Activated CD4-positive, alpha-beta T cell treated with anti-CD3 and anti-CD28 coated beads for 36 hours (primary cell): ENCODE data around the gene CABLES2. TPM values are rescaled to one million over a fixed set of nuclear protein-coding genes. Genes with fewer than 3 reads are reported as not detected.

Source experiments
- ATAC-seq: fragments of 200-7000 bp; cut with Tn5 transposase; one replicate; pipeline ENCODE4 v1.10.0; 2021; ENCODE audit warnings: mild to moderate bottlenecking, moderate library complexity
- CTCF ChIA-PET: fragments of 350-600 bp; sonication (Branson Sonifier 250); formaldehyde crosslinking; loops from one replicate; lab custom pipeline; 2021; ENCODE audit warnings: antibody characterized with exemption; lab: Charles Lee
- POLR2A ChIA-PET: fragments of 350-600 bp; sonication (Branson Sonifier 250); formaldehyde crosslinking; loops from one replicate; lab custom pipeline; 2021; ENCODE audit warnings: antibody characterized with exemption, inconsistent platforms; lab: Charles Lee
- DNase-seq: peaks from one replicate; pipeline ENCODE4 v3.0.0-alpha.2; 2020
- H3K27ac Mint-ChIP-seq: one replicate; pipeline ENCODE4 v1.8.0; 2021; ENCODE audit warnings: mixed read lengths
- H3K27me3 Mint-ChIP-seq: one replicate; pipeline ENCODE4 v1.8.0; 2021; ENCODE audit warnings: mixed read lengths
- H3K36me3 Mint-ChIP-seq: one replicate; pipeline ENCODE4 v1.8.0; 2021; ENCODE audit warnings: low read depth, mixed read lengths
- H3K4me1 Mint-ChIP-seq: one replicate; pipeline ENCODE4 v1.8.0; 2021; ENCODE audit warnings: mixed read lengths
- H3K4me3 Mint-ChIP-seq: one replicate; pipeline ENCODE4 v1.8.0; 2021; ENCODE audit warnings: mild to moderate bottlenecking, moderate library complexity, mixed read lengths
- H3K9me3 Mint-ChIP-seq: one replicate; pipeline ENCODE4 v1.8.0; 2021; ENCODE audit warnings: low read depth, mixed read lengths
- intact Hi-C, 2 experiments: fragments of 100-400 bp; cut with DNase I in 1 of 2; cut with micrococcal nuclease in 1 of 2; formaldehyde crosslinking; loops; one replicate each; pipeline versions ENCODE4 v1.14.2 to v1.15.1; 2022 to 2024; cut with DNase I, micrococcal nuclease
- total RNA-seq, 2 experiments: library from RNA; stranded (reverse); gene quantifications; one replicate each; pipeline ENCODE4 v1.2.3, GENCODE V29; 2021

The CABLES2 gene
- total RNA-seq, 2 experiments from 2014 or later: 6.4 to 7.6 TPM

- no peak overlapping the region for H3K4me3 Mint-ChIP-seq
- H3K27me3 Mint-ChIP-seq: peaks cover 6% of the 10 kb centered on the region
- DNase-seq (no peak), ATAC-seq (no peak)
- H3K27ac Mint-ChIP-seq: no peak overlapping the region
- H3K36me3 Mint-ChIP-seq: no peaks in the 10 kb centered on the region
- no peaks in the 10 kb centered on the region for H3K4me1 Mint-ChIP-seq
- POLR2A ChIA-PET: no interaction called here
- no peaks in the 10 kb centered on the region for H3K9me3 Mint-ChIP-seq
- CTCF ChIA-PET: no interaction called here
- intact Hi-C loops: no loop called here
These were observed 40.1 kb upstream of the CABLES2 start for GRCh38 chr20:62446888-62447869.

- Mint-ChIP-seq H3K4me3 (no peak overlapping the region), H3K4me1 (no peaks in the 10 kb centered on the region), H3K27ac (no peak overlapping the region), H3K9me3 (no peaks in the 10 kb centered on the region), H3K36me3 (no peaks in the 10 kb centered on the region), H3K27me3 (peaks cover 6% of the 10 kb centered on the region)
- POLR2A ChIA-PET: no interaction called here
- CTCF ChIA-PET: no interaction called here
- DNase-seq (no peak), ATAC-seq (no peak)
- intact Hi-C loops: no loop called here
These were observed 39.4 kb upstream of the CABLES2 start for GRCh38 chr20:62446481-62446880.

- ATAC-seq (no peak), DNase-seq (no peak)
- ChIA-PET POLR2A (interaction anchor here (0.6 kb wide), 1 partner anchor 1164 kb away, joined by 5 read pairs; no protein-coding TSS in a partner anchor), CTCF (no interaction called here)
- intact Hi-C loops: no loop called here
- Mint-ChIP-seq H3K27ac (no peak overlapping the region), H3K4me3 (no peak overlapping the region), H3K9me3 (no peaks in the 10 kb centered on the region), H3K4me1 (no peaks in the 10 kb centered on the region), H3K27me3 (peaks cover 6% of the 10 kb centered on the region), H3K36me3 (no peaks in the 10 kb centered on the region)
These were observed 38.7 kb upstream of the CABLES2 start for GRCh38 chr20:62445553-62446340.

GRCh38 chr20:62444286-62444685 is 37.2 kb upstream of the CABLES2 start:
- Mint-ChIP-seq H3K4me3 (no peak overlapping the region), H3K36me3 (no peaks in the 10 kb centered on the region), H3K9me3 (no peaks in the 10 kb centered on the region), H3K27me3 (peaks cover 8% of the 10 kb centered on the region), H3K27ac (no peak overlapping the region), H3K4me1 (no peaks in the 10 kb centered on the region)
- no peak for DNase-seq
- no peak for ATAC-seq
- intact Hi-C loops: no loop called here
- POLR2A ChIA-PET: no interaction called here
- CTCF ChIA-PET: interaction anchor here (0.7 to 0.8 kb wide), 2 partner anchors 76 to 555 kb away, joined by 3 to 4 read pairs; no protein-coding TSS in a partner anchor

- POLR2A ChIA-PET: no interaction called here
- Mint-ChIP-seq H3K9me3 (no peaks in the 10 kb centered on the region), H3K27me3 (peaks cover 5% of the 10 kb centered on the region), H3K4me1 (no peaks in the 10 kb centered on the region), H3K36me3 (no peaks in the 10 kb centered on the region), H3K27ac (no peak overlapping the region), H3K4me3 (no peak overlapping the region)
- CTCF ChIA-PET: no interaction called here
- ATAC-seq: no peak
- intact Hi-C loops: no loop called here
- no peak for DNase-seq
These were observed 35.0 kb upstream of the CABLES2 start for GRCh38 chr20:62441987-62442539.

- peaks cover 10% of the 10 kb centered on the region for H3K27me3 Mint-ChIP-seq
- no peak for ATAC-seq
- H3K9me3 Mint-ChIP-seq: no peaks in the 10 kb centered on the region
- intact Hi-C loops: no loop called here
- ChIA-PET CTCF (no interaction called here), POLR2A (no interaction called here)
- H3K4me1 Mint-ChIP-seq: no peaks in the 10 kb centered on the region
- H3K36me3 Mint-ChIP-seq: no peaks in the 10 kb centered on the region
- no peak overlapping the region for H3K27ac Mint-ChIP-seq
- no peak overlapping the region for H3K4me3 Mint-ChIP-seq
- no peak for DNase-seq
These were observed 32.1 kb upstream of the CABLES2 start for GRCh38 chr20:62439218-62439617.

- H3K27me3 Mint-ChIP-seq: peaks cover 13% of the 10 kb centered on the region
- no peak overlapping the region for H3K27ac Mint-ChIP-seq
- no peaks in the 10 kb centered on the region for H3K9me3 Mint-ChIP-seq
- H3K4me1 Mint-ChIP-seq: no peaks in the 10 kb centered on the region
- ChIA-PET POLR2A (no interaction called here), CTCF (no interaction called here)
- H3K4me3 Mint-ChIP-seq: no peak overlapping the region
- H3K36me3 Mint-ChIP-seq: no peaks in the 10 kb centered on the region
- ATAC-seq: no peak
- intact Hi-C loops: no loop called here
- no peak for DNase-seq
These were observed 30.8 kb upstream of the CABLES2 start for GRCh38 chr20:62437927-62438326.

- H3K36me3 Mint-ChIP-seq: no peaks in the 10 kb centered on the region
- no peak for DNase-seq
- no peaks in the 10 kb centered on the region for H3K4me1 Mint-ChIP-seq
- peaks cover 11% of the 10 kb centered on the region for H3K27me3 Mint-ChIP-seq
- H3K27ac Mint-ChIP-seq: no peak overlapping the region
- ChIA-PET POLR2A (no interaction called here), CTCF (no interaction called here)
- H3K4me3 Mint-ChIP-seq: no peak overlapping the region
- no peak for ATAC-seq
- H3K9me3 Mint-ChIP-seq: no peaks in the 10 kb centered on the region
- intact Hi-C loops: no loop called here
These were observed 30.4 kb upstream of the CABLES2 start for GRCh38 chr20:62437496-62437895.

- peaks cover 11% of the 10 kb centered on the region for H3K27me3 Mint-ChIP-seq
- H3K4me1 Mint-ChIP-seq: no peaks in the 10 kb centered on the region
- H3K27ac Mint-ChIP-seq: no peak overlapping the region
- intact Hi-C loops: no loop called here
- ATAC-seq: no peak
- CTCF ChIA-PET: no interaction called here
- no peaks in the 10 kb centered on the region for H3K36me3 Mint-ChIP-seq
- POLR2A ChIA-PET: no interaction called here
- DNase-seq: no peak
- H3K4me3 Mint-ChIP-seq: no peak overlapping the region
- no peaks in the 10 kb centered on the region for H3K9me3 Mint-ChIP-seq
These were observed 29.6 kb upstream of the CABLES2 start for GRCh38 chr20:62436692-62437091.

GRCh38 chr20:62433658-62434497 is 26.8 kb upstream of the CABLES2 start:
- ATAC-seq (no peak), DNase-seq (no peak)
- no peaks in the 10 kb centered on the region for H3K36me3 Mint-ChIP-seq
- H3K9me3 Mint-ChIP-seq: no peaks in the 10 kb centered on the region
- peaks cover 9% of the 10 kb centered on the region for H3K27me3 Mint-ChIP-seq
- H3K4me3 Mint-ChIP-seq: no peak overlapping the region
- intact Hi-C loops: no loop called here
- ChIA-PET POLR2A (no interaction called here), CTCF (no interaction called here)
- no peak overlapping the region for H3K27ac Mint-ChIP-seq
- H3K4me1 Mint-ChIP-seq: no peaks in the 10 kb centered on the region

GRCh38 chr20:62430866-62431447 is 23.9 kb upstream of the CABLES2 start:
- no peak for ATAC-seq
- DNase-seq: no peak
- Mint-ChIP-seq H3K27me3 (peaks cover 9% of the 10 kb centered on the region), H3K9me3 (no peaks in the 10 kb centered on the region), H3K27ac (no peak overlapping the region), H3K4me1 (no peaks in the 10 kb centered on the region), H3K36me3 (no peaks in the 10 kb centered on the region), H3K4me3 (no peak overlapping the region)
- POLR2A ChIA-PET: no interaction called here
- intact Hi-C loops: no loop called here
- CTCF ChIA-PET: no interaction called here
